SK-N-SH (cell line): ENCODE data around the gene AFF3. TPM values are rescaled to one million over a fixed set of nuclear protein-coding genes. Genes with fewer than 3 reads are reported as not detected.

Experiments
- CTCF ChIA-PET: fragments of 300-600, 350-600 bp; formaldehyde crosslinking; extraction: SDS; loops from one replicate; lab custom pipeline; 2021; lab: Yijun Ruan, JAX
- POLR2A ChIA-PET: fragments of 350-600 bp; sonication (Branson Sonifier 250); formaldehyde crosslinking; extraction: SDS; loops from one replicate; lab custom pipeline; 2020; ENCODE audit warnings: antibody characterized with exemption, inconsistent platforms; lab: Yijun Ruan, JAX
- DNase-seq: peaks from one replicate; pipeline ENCODE4 v3.0.0; 2012
- H2AFZ ChIP-seq: fragments of 200-600 bp; sonication (generic); 2 replicates; pipeline ENCODE4 v1.8.1; 2016; ENCODE audit warnings: antibody characterized with exemption, mild to moderate bottlenecking, low read depth
- H3F3A ChIP-seq: fragments of 200-600 bp; sonication (generic); replicated peaks from 2 replicates; pipeline ENCODE3; 2016; ENCODE audit warnings: antibody characterized with exemption, mild to moderate bottlenecking; ENCODE audit not compliant: insufficient read depth
- H3K27ac ChIP-seq, 2 experiments: fragments of 200-500 bp in 1 of 2; fragments of 200-600 bp in 1 of 2; sonication (Bioruptor generic) in 1 of 2; sonication (generic), shearing (Covaris generic) in 1 of 2; 2 replicates each; pipeline versions ENCODE4 v1.5.1 to v1.6.1; 2014 to 2016; ENCODE audit warnings: low read depth in 2 of 2, inconsistent platforms in 1 of 2, low read length in 1 of 2, mild to moderate bottlenecking in 1 of 2, mixed read lengths in 1 of 2
- H3K27me3 ChIP-seq: fragments of 200-600 bp; sonication (generic), shearing (Covaris generic); 2 replicates; pipeline ENCODE4 v1.6.1; 2016; ENCODE audit warnings: mixed run types; ENCODE audit not compliant: insufficient read depth
- H3K36me3 ChIP-seq, 2 experiments: fragments of 200-500 bp in 1 of 2; fragments of 200-600 bp in 1 of 2; sonication (Bioruptor generic) in 1 of 2; sonication (generic) in 1 of 2; replicated peaks in 1 of 2; 2 replicates each; pipeline versions ENCODE3 to v1.5.1; 2014 to 2016; ENCODE audit warnings: low read length in 1 of 2, mild to moderate bottlenecking in 1 of 2; ENCODE audit not compliant: insufficient read depth in 2 of 2, control insufficient read depth in 1 of 2
- H3K4me1 ChIP-seq, 2 experiments: fragments of 200-500 bp in 1 of 2; fragments of 200-600 bp in 1 of 2; sonication (Bioruptor generic) in 1 of 2; sonication (generic), shearing (Covaris generic) in 1 of 2; 2 replicates each; pipeline versions ENCODE4 v1.5.1 to v1.6.1; 2014 to 2016; ENCODE audit warnings: low read depth in 1 of 2, low read length in 1 of 2, mixed run types in 1 of 2; ENCODE audit not compliant: insufficient read depth in 2 of 2, control insufficient read depth in 1 of 2
- H3K4me2 ChIP-seq: fragments of 200-600 bp; sonication (generic), shearing (Covaris generic); 2 replicates; pipeline ENCODE4 v1.6.1; 2017; ENCODE audit warnings: mixed run types
- H3K4me3 ChIP-seq, 2 experiments: fragments of 200-500 bp in 1 of 2; fragments of 200-600 bp in 1 of 2; sonication (Bioruptor generic) in 1 of 2; sonication (generic), shearing (Covaris generic) in 1 of 2; 2 replicates each; pipeline versions ENCODE4 v1.5.1 to v1.8.1; 2014 to 2016; ENCODE audit warnings: low read depth in 2 of 2, inconsistent platforms in 1 of 2, low read length in 1 of 2, mild to moderate bottlenecking in 1 of 2, mixed read lengths in 1 of 2, moderate library complexity in 1 of 2
- H3K79me2 ChIP-seq: fragments of 200-600 bp; sonication (generic); 2 replicates; pipeline ENCODE4 v1.8.1; 2017; ENCODE audit warnings: mild to moderate bottlenecking; ENCODE audit not compliant: insufficient read depth
- H3K9ac ChIP-seq: fragments of 200-600 bp; sonication (generic); 2 replicates; pipeline ENCODE4 v1.6.1; 2017; ENCODE audit warnings: mixed run types
- H3K9me2 ChIP-seq: fragments of 200-600 bp; sonication (generic); 2 replicates; pipeline ENCODE4 v1.6.1; 2017; ENCODE audit warnings: mixed run types
- H3K9me3 ChIP-seq: fragments of 200-600 bp; sonication (generic); 2 replicates; pipeline ENCODE4 v1.6.1; 2017; ENCODE audit warnings: mixed run types, mild to moderate bottlenecking, moderate library complexity
- H4K20me1 ChIP-seq: fragments of 200-600 bp; sonication (generic); 2 replicates; pipeline ENCODE4 v1.6.1; 2017; ENCODE audit warnings: mild to moderate bottlenecking, mixed run types; ENCODE audit not compliant: insufficient read depth
- ELF1 ChIP-seq: IDR thresholded peaks from 2 replicates; pipeline ENCODE4 v1.4.0; 2012
- FOSL2 ChIP-seq: IDR thresholded peaks from 2 replicates; pipeline ENCODE4 v1.4.0; 2012; ENCODE audit warnings: low read depth, mild to moderate bottlenecking, moderate library complexity, borderline replicate concordance
- FOXJ3 ChIP-seq: sonication (generic); formaldehyde crosslinking; IDR thresholded peaks from 2 replicates; pipeline ENCODE4 v1.5.1; 2020; ENCODE audit warnings: mild to moderate bottlenecking, missing genetic modification reagents
- GABPA ChIP-seq: IDR thresholded peaks from 2 replicates; pipeline ENCODE4 v1.4.0; 2012; ENCODE audit warnings: low read depth, mild to moderate bottlenecking
- GATA2 ChIP-seq: sonication (generic); formaldehyde crosslinking; IDR thresholded peaks from 2 replicates; pipeline ENCODE4 v1.5.0; 2020; ENCODE audit warnings: mild to moderate bottlenecking, missing genetic modification reagents
- JUND ChIP-seq: IDR thresholded peaks from 2 replicates; pipeline ENCODE4 v1.4.0; 2012
- NFIC ChIP-seq: IDR thresholded peaks from 2 replicates; pipeline ENCODE4 v1.4.0; 2012; ENCODE audit warnings: borderline replicate concordance
- NRF1 ChIP-seq: IDR thresholded peaks from 2 replicates; pipeline ENCODE4 v1.6.1; 2012; ENCODE audit warnings: low read depth, mild to moderate bottlenecking, low read length
- RAD21 ChIP-seq: IDR thresholded peaks from 2 replicates; pipeline ENCODE4 v1.6.1; 2012; ENCODE audit warnings: mild to moderate bottlenecking, low read length
- RCOR1 ChIP-seq: fragments of 150-350 bp; IDR thresholded peaks from 2 replicates; pipeline ENCODE4 v1.6.1; 2017; ENCODE audit warnings: antibody characterized with exemption, low read length
- REST ChIP-seq: IDR thresholded peaks from 2 replicates; pipeline ENCODE4 v1.6.1; 2012; ENCODE audit warnings: mild to moderate bottlenecking, low read depth, low read length, moderate library complexity
- RXRA ChIP-seq: IDR thresholded peaks from 2 replicates; pipeline ENCODE4 v1.4.0; 2012; ENCODE audit warnings: low read depth, mild to moderate bottlenecking, borderline replicate concordance
- SIN3A ChIP-seq: IDR thresholded peaks from 2 replicates; pipeline ENCODE4 v1.6.1; 2012; ENCODE audit warnings: low read depth, mild to moderate bottlenecking, low read length, moderate library complexity, borderline replicate concordance
- SMC3 ChIP-seq: IDR thresholded peaks from 2 replicates; pipeline ENCODE4 v1.6.1; 2012; ENCODE audit warnings: low read depth, low read length, improper control_type of control experiment
- TAF1 ChIP-seq: IDR thresholded peaks from 2 replicates; pipeline ENCODE4 v1.6.1; 2012; ENCODE audit warnings: low read depth, mild to moderate bottlenecking, low read length, moderate library complexity, borderline replicate concordance
- TCF12 ChIP-seq: IDR thresholded peaks from 2 replicates; pipeline ENCODE4 v1.4.0; 2012
- TEAD4 ChIP-seq: IDR thresholded peaks from 2 replicates; pipeline ENCODE4 v1.4.0; 2012; ENCODE audit warnings: mild to moderate bottlenecking, borderline replicate concordance; ENCODE audit not compliant: insufficient read depth
- WGBS: methylation state at CpG from one replicate; pipeline ENCODE4 v1.1.6; 2017; ENCODE audit warnings: low lambda C conversion rate; 5-methylcytosine and 5-hydroxymethylcytosine counted together
- polyA plus RNA-seq, 3 experiments: library from polyadenylated mRNA; depleted of rRNA; stranded (reverse); fragments of >200 nt; gene quantifications; 2 replicates each; pipeline ENCODE4 v1.2.3, GENCODE V29; 2012
- TF ChIP-seq, protein P1 (sequence below): fragments of 150-350 bp; IDR thresholded peaks from 2 replicates; pipeline ENCODE4 v1.6.1; 2016; ENCODE audit warnings: mild to moderate bottlenecking, low read depth, low read length
- TF ChIP-seq, protein P2 (sequence below): IDR thresholded peaks from 2 replicates; pipeline ENCODE4; 2012
- TF ChIP-seq, protein P3 (sequence below): fragments of 200-600 bp; sonication (generic); IDR thresholded peaks from 2 replicates; pipeline ENCODE4 v1.6.1; 2017; ENCODE audit warnings: antibody characterized with exemption, mild to moderate bottlenecking, moderate library complexity

AFF3 gene
- polyA plus RNA-seq, 1 of the 3 experiments (the other 2 are of a cell fraction), result 0.36 TPM

- ChIA-PET POLR2A (no interaction called here), CTCF (no interaction called here)
- Histone ChIP-seq H3K9ac (no peak overlapping the region), H3K9me2 (no peaks in the 10 kb centered on the region), H3K27ac (no peak overlapping the region), H3K36me3 (no peaks in the 10 kb centered on the region), H4K20me1 (no peaks in the 10 kb centered on the region), H3K4me2 (no peak overlapping the region), H3K4me1 (peaks cover 0 to 1% of the 10 kb centered on the region in 2 experiments; a peak in 2 of 4 replicates), H2AFZ (no peak overlapping the region), H3K4me3 (no peak overlapping the region), H3F3A (no peaks in the 10 kb centered on the region), H3K27me3 (no peaks in the 10 kb centered on the region), H3K9me3 (no peaks in the 10 kb centered on the region), H3K79me2 (no peaks in the 10 kb centered on the region)
- 62% methylated on average over 2 of the region's 2 CpGs for WGBS
- no peak for DNase-seq
- TF ChIP-seq, protein P1, sequence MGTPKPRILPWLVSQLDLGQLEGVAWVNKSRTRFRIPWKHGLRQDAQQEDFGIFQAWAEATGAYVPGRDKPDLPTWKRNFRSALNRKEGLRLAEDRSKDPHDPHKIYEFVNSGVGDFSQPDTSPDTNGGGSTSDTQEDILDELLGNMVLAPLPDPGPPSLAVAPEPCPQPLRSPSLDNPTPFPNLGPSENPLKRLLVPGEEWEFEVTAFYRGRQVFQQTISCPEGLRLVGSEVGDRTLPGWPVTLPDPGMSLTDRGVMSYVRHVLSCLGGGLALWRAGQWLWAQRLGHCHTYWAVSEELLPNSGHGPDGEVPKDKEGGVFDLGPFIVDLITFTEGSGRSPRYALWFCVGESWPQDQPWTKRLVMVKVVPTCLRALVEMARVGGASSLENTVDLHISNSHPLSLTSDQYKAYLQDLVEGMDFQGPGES, result no peak
- TF ChIP-seq SIN3A (no peak), TCF12 (no peak), RAD21 (no peak), REST (no peak), TAF1 (no peak), TEAD4 (no peak), JUND (no peak), RXRA (no peak), RCOR1 (no peak), NRF1 (no peak), GABPA (no peak), GATA2 (CRISPR knock-in tag) (no peak), FOSL2 (no peak), NFIC (no peak), SMC3 (no peak), ELF1 (no peak), FOXJ3 (no peak)
- TF ChIP-seq, protein P2, sequence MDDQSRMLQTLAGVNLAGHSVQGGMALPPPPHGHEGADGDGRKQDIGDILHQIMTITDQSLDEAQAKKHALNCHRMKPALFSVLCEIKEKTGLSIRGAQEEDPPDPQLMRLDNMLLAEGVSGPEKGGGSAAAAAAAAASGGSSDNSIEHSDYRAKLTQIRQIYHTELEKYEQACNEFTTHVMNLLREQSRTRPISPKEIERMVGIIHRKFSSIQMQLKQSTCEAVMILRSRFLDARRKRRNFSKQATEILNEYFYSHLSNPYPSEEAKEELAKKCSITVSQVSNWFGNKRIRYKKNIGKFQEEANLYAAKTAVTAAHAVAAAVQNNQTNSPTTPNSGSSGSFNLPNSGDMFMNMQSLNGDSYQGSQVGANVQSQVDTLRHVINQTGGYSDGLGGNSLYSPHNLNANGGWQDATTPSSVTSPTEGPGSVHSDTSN, result no peak
- TF ChIP-seq, protein P3, sequence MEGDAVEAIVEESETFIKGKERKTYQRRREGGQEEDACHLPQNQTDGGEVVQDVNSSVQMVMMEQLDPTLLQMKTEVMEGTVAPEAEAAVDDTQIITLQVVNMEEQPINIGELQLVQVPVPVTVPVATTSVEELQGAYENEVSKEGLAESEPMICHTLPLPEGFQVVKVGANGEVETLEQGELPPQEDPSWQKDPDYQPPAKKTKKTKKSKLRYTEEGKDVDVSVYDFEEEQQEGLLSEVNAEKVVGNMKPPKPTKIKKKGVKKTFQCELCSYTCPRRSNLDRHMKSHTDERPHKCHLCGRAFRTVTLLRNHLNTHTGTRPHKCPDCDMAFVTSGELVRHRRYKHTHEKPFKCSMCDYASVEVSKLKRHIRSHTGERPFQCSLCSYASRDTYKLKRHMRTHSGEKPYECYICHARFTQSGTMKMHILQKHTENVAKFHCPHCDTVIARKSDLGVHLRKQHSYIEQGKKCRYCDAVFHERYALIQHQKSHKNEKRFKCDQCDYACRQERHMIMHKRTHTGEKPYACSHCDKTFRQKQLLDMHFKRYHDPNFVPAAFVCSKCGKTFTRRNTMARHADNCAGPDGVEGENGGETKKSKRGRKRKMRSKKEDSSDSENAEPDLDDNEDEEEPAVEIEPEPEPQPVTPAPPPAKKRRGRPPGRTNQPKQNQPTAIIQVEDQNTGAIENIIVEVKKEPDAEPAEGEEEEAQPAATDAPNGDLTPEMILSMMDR, result no peak
These were observed 408.2 kb downstream of the AFF3 start for GRCh38 chr2:99734236-99734635.
